HL-60 (cell line): ENCODE results near the gene TADA2B.

Experiments used
- GABPA ChIP-seq: IDR thresholded peaks from 2 replicates; pipeline ENCODE4 v1.6.1; 2012; ENCODE audit warnings: low read depth
- POLR2AphosphoS5 ChIP-seq: IDR thresholded peaks from 2 replicates; pipeline ENCODE4 v1.6.1; 2012; ENCODE audit warnings: low read depth
- SPI1 ChIP-seq: IDR thresholded peaks from 2 replicates; pipeline ENCODE4 v1.6.1; 2012; ENCODE audit warnings: low read depth, mild to moderate bottlenecking, borderline replicate concordance
- TF ChIP-seq, protein P1 (sequence below): IDR thresholded peaks from one replicate; pipeline ENCODE4 v1.5.1; 2011; ENCODE audit warnings: low read length, control low read depth, inconsistent platforms; ENCODE audit not compliant: insufficient read depth
- TF ChIP-seq, protein P2 (sequence below): IDR thresholded peaks from 2 replicates; pipeline ENCODE4 v1.6.1; 2012; ENCODE audit warnings: low read depth; ENCODE audit not compliant: insufficient replicate concordance

DNA sequence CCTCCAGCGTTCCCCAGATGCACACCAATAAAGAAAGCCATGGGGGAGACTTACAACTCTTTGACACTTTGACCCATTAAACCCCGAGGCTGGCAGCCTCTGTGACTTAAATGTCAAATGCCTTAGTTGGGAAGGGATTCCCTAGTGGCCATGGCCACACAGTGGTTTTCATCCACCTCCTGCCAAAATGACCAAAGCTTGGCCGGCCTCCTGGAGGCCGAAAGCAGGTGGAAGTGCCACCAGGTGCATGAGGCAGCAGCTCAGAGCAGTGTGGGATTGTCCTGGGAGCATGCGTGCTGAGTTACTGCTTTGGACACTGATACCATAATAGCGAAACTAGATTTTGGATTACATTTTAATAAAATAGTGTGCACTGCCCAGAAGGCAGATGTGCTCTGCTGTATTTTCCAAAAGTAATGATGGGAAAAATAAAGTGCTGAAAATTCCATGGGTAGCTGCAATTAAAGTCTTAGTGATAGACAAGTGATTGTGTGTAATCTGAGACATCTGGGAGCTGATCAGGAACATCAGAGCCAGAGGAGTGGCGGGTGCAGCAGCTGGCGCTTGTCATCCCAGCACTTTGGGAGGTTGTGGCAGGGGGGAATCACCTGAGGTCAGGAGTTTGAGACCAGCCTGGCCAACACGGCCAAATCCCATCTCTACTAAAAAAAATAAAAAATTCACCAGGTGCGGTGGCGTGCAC is 39.8 kb upstream of the TADA2B start:
- TF ChIP-seq, protein P1, sequence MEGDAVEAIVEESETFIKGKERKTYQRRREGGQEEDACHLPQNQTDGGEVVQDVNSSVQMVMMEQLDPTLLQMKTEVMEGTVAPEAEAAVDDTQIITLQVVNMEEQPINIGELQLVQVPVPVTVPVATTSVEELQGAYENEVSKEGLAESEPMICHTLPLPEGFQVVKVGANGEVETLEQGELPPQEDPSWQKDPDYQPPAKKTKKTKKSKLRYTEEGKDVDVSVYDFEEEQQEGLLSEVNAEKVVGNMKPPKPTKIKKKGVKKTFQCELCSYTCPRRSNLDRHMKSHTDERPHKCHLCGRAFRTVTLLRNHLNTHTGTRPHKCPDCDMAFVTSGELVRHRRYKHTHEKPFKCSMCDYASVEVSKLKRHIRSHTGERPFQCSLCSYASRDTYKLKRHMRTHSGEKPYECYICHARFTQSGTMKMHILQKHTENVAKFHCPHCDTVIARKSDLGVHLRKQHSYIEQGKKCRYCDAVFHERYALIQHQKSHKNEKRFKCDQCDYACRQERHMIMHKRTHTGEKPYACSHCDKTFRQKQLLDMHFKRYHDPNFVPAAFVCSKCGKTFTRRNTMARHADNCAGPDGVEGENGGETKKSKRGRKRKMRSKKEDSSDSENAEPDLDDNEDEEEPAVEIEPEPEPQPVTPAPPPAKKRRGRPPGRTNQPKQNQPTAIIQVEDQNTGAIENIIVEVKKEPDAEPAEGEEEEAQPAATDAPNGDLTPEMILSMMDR: no peak
- TF ChIP-seq, protein P2, sequence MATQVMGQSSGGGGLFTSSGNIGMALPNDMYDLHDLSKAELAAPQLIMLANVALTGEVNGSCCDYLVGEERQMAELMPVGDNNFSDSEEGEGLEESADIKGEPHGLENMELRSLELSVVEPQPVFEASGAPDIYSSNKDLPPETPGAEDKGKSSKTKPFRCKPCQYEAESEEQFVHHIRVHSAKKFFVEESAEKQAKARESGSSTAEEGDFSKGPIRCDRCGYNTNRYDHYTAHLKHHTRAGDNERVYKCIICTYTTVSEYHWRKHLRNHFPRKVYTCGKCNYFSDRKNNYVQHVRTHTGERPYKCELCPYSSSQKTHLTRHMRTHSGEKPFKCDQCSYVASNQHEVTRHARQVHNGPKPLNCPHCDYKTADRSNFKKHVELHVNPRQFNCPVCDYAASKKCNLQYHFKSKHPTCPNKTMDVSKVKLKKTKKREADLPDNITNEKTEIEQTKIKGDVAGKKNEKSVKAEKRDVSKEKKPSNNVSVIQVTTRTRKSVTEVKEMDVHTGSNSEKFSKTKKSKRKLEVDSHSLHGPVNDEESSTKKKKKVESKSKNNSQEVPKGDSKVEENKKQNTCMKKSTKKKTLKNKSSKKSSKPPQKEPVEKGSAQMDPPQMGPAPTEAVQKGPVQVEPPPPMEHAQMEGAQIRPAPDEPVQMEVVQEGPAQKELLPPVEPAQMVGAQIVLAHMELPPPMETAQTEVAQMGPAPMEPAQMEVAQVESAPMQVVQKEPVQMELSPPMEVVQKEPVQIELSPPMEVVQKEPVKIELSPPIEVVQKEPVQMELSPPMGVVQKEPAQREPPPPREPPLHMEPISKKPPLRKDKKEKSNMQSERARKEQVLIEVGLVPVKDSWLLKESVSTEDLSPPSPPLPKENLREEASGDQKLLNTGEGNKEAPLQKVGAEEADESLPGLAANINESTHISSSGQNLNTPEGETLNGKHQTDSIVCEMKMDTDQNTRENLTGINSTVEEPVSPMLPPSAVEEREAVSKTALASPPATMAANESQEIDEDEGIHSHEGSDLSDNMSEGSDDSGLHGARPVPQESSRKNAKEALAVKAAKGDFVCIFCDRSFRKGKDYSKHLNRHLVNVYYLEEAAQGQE: no peak
- TF ChIP-seq SPI1 (no peak), POLR2AphosphoS5 (no peak), GABPA (no peak)
